Nephron (organoid): ENCODE measurements around the gene SLC6A18.

Experiments
- H3K27ac Mint-ChIP-seq, 3 experiments: 2 replicates each; pipeline ENCODE4 v1.8.0; 2020; ENCODE audit warnings: mixed read lengths in 3 of 3, mild to moderate bottlenecking in 2 of 3, moderate library complexity in 1 of 3
- H3K27me3 Mint-ChIP-seq: 2 replicates; pipeline ENCODE4 v1.8.0; 2021; ENCODE audit warnings: low read depth, mild to moderate bottlenecking, moderate library complexity, mixed read lengths
- H3K36me3 Mint-ChIP-seq: 2 replicates; pipeline ENCODE4 v1.8.0; 2020; ENCODE audit warnings: low read depth, mixed read lengths
- H3K4me1 Mint-ChIP-seq: 2 replicates; pipeline ENCODE4 v1.8.0; 2020; ENCODE audit warnings: mixed read lengths
- H3K4me3 Mint-ChIP-seq, 3 experiments: 2 replicates each; pipeline ENCODE4 v1.8.0; 2020; ENCODE audit warnings: mild to moderate bottlenecking in 3 of 3, mixed read lengths in 3 of 3, moderate library complexity in 2 of 3
- H3K9me3 Mint-ChIP-seq: 2 replicates; pipeline ENCODE4 v1.8.0; 2020; ENCODE audit warnings: mixed read lengths
- CTCF ChIP-seq, 3 experiments: fragments of 200-600 bp; sonication (generic); IDR thresholded peaks; one replicate each; pipeline ENCODE4 v1.5.0; 2021; ENCODE audit warnings: antibody characterized with exemption in 3 of 3; ENCODE audit not compliant: unreplicated experiment in 3 of 3

SLC6A18 gene

GRCh38 chr5:1199649-1200494, 25.3 kb upstream of the SLC6A18 start:
- H3K27ac Mint-ChIP-seq, result no peak overlapping the region
- peaks cover 19% of the 10 kb centered on the region for H3K27me3 Mint-ChIP-seq
- no peak for TF ChIP-seq CTCF (IDR thresholded peaks at IDR 0.05; ENCODE audit: unreplicated experiment in 3 of 3)
- no peaks in the 10 kb centered on the region for H3K9me3 Mint-ChIP-seq
- H3K36me3 Mint-ChIP-seq, result no peaks in the 10 kb centered on the region
- peaks cover 4% of the 10 kb centered on the region for H3K4me1 Mint-ChIP-seq
- H3K4me3 Mint-ChIP-seq, result no peak overlapping the region

GRCh38 chr5:1200495-1201326, 24.5 kb upstream of the SLC6A18 start:
- no peak for TF ChIP-seq CTCF (IDR thresholded peaks at IDR 0.05; ENCODE audit: unreplicated experiment in 3 of 3)
- Mint-ChIP-seq H3K36me3 (no peaks in the 10 kb centered on the region), H3K4me3 (no peak overlapping the region), H3K27ac (no peak overlapping the region), H3K9me3 (no peaks in the 10 kb centered on the region), H3K4me1 (peaks cover 12% of the 10 kb centered on the region), H3K27me3 (peaks cover 18% of the 10 kb centered on the region)

GRCh38 chr5:1201327-1202025, 23.7 kb upstream of the SLC6A18 start, which contains the start of gene SLC6A19:
Gene SLC6A19, plus strand, starts transcription at chr5:1201595. Its CDS starts 56 bp downstream, at chr5:1201651.
- Mint-ChIP-seq H3K9me3 (no peaks in the 10 kb centered on the region), H3K27me3 (peaks cover 13% of the 10 kb centered on the region), H3K4me3 (no peak within 1 kb of the TSS), H3K36me3 (no peaks in the 10 kb centered on the region), H3K27ac (no peak within 1 kb of the TSS), H3K4me1 (peaks cover 17% of the 10 kb centered on the region)
- no peak for TF ChIP-seq CTCF (IDR thresholded peaks at IDR 0.05; ENCODE audit: unreplicated experiment in 3 of 3)

GRCh38 chr5:1202026-1202797, 23.0 kb upstream of the SLC6A18 start:
- H3K27ac Mint-ChIP-seq, result no peak overlapping the region
- no peak for TF ChIP-seq CTCF (IDR thresholded peaks at IDR 0.05; ENCODE audit: unreplicated experiment in 3 of 3)
- H3K36me3 Mint-ChIP-seq, result no peaks in the 10 kb centered on the region
- no peaks in the 10 kb centered on the region for H3K9me3 Mint-ChIP-seq
- H3K4me3 Mint-ChIP-seq, result no peak overlapping the region
- H3K27me3 Mint-ChIP-seq, result peaks cover 8% of the 10 kb centered on the region
- peaks cover 17% of the 10 kb centered on the region for H3K4me1 Mint-ChIP-seq

GRCh38 chr5:1202798-1203185, 22.4 kb upstream of the SLC6A18 start:
- TF ChIP-seq CTCF (IDR thresholded peaks at IDR 0.05; ENCODE audit: unreplicated experiment in 3 of 3), result no peak
- H3K27me3 Mint-ChIP-seq, result peaks cover 12% of the 10 kb centered on the region
- H3K4me1 Mint-ChIP-seq, result peaks cover 23% of the 10 kb centered on the region
- no peaks in the 10 kb centered on the region for H3K9me3 Mint-ChIP-seq
- no peak overlapping the region for H3K4me3 Mint-ChIP-seq
- no peaks in the 10 kb centered on the region for H3K36me3 Mint-ChIP-seq
- no peak overlapping the region for H3K27ac Mint-ChIP-seq
